NCI-H2107 (cell line): ENCODE measurements around the gene BAIAP2L2.
A peak's percentile ranks its signal among the peaks of the same experiment; 100 is the strongest.
"Not testable (repeated sequence)": the region's sequence is repeated elsewhere in the genome, so short reads cannot be mapped to it uniquely, and the experiment has no call there.

ENCODE experiments used
- DNase-seq: peaks from one replicate; lab custom pipeline; 2025; lab: John Stamatoyannopoulos, UW

BAIAP2L2 gene

GRCh38 chr22:38038890-38039812 lies 71.3 kb downstream of the BAIAP2L2 start:
- no peak for DNase-seq

DNA sequence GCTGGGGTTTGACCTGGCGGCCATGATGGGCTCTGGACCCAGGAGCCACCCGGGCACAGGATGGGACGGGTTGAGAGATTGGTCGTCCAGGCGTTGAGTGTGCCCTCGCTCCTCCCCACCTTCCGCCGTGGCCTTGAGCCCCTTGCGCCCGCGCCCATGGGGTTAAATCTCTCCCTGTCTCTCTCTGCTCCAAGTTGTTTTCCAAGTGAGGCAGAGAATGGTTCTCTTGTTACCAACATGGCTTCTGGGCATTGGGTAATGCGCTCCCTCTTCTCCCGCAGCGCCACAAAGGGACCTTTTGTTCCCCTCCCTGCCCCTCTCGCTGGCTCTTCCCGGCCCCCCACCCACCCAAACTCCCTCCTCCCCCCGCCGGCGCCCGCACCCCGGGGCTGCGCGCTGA lies 72.1 kb downstream of the BAIAP2L2 start:
- DNase-seq = no peak

DNA sequence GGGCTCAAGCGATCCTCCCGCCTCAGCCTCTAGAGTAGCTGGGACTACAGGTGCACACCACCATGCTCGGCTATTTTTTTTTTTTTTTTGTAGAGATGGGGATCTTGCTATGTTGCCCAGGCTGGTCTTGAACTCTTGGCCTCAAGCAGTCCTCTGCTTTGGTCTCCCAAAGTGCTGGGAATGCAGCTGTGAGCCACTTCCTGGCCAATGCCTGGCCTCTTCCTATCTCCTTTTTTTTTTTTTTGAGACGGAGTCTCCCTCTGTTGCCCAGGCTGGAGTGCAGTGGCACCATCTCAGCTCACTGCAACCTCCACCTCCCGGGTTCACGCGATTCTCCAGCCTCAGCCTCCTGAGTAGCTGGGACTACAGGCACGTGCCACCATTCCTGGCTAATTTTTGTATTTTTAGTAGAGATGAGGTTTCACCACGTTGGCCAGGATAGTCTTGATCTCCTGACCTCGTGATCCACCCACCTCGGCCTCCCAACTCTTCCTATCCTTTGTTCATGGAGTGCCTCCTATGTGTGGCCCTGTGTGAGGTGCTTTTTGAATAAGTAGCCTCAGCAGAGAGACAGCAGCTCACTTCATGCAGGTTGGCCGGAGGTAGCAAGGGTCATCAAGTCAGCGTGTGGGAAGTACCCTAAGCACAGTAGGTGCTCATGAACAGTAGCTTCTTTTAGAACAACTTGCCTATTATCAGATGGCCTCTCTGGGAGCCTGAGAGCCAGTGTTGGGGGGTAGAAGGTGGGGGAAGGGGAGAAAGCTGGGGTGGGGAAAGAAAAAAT lies 72.9 kb downstream of the BAIAP2L2 start:
- not testable (repeated sequence) for DNase-seq

DNA sequence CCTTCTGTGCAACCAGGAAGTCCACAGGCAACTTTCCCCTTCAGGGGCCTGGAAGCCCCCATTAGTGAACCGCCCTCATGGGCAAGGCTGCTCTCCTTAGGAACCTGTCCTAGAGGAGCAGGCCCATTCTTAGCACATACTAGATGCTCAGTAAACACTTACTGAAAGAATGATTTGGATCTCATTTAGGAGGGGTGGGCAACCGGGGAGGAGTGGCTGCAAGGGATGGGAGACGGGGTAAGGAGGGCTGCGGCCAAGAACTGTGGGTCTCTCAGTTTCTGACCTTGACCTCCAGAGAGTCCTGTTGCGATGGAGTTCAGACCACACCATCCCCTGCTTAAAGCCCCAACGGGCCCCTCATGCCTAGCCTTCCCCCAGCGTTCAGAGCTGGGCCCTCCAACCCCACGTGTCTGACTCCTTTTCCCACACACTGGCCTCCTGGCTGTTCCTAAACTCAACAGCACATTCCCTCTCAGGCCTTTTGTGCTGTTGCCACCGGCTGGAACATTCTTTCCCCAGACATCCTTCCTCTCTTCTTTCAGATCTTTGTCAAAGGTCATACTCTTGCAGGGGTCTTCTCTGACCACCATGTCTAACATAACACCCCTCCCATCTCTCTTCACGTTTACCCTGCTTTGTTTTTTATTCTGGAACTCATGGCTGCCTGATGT lies 74.0 kb downstream of the BAIAP2L2 start:
- no peak for DNase-seq

- DNase-seq = peak; percentile 28
These were observed 75.0 kb downstream of the BAIAP2L2 start for GRCh38 chr22:38035530-38035885.
